H1 (cell line): ENCODE data around the gene NEURL1. TPM values are rescaled to one million over a fixed set of nuclear protein-coding genes. Genes with fewer than 3 reads are reported as not detected.

Experiments
- ATF3 ChIP-seq: IDR thresholded peaks from 2 replicates; pipeline ENCODE4 v1.6.1; 2011; ENCODE audit warnings: low read depth, mild to moderate bottlenecking, low read length; ENCODE audit not compliant: insufficient read depth
- KDM5A ChIP-seq: fragments of 200-600 bp; IDR thresholded peaks from 2 replicates; pipeline ENCODE4 v1.7.1; 2012; ENCODE audit warnings: mild to moderate bottlenecking, low read length, inconsistent platforms, mixed read lengths
- NANOG ChIP-seq: IDR thresholded peaks from 2 replicates; pipeline ENCODE4 v1.6.1; 2011; ENCODE audit warnings: low read length, low read depth, mild to moderate bottlenecking, inconsistent platforms; ENCODE audit not compliant: insufficient read depth, poor library complexity, severe bottlenecking
- PHF8 ChIP-seq: fragments of 200-600 bp; sonication (generic); conservative IDR thresholded peaks from 2 replicates; pipeline ENCODE4 v1.7.1; 2012; ENCODE audit warnings: low read depth, mild to moderate bottlenecking, inconsistent platforms, low read length, moderate library complexity
- POLR2A ChIP-seq, 2 experiments: IDR thresholded peaks; 1 replicate in 1 of 2; 2 replicates in 1 of 2; pipeline ENCODE4 v1.6.1; 2011; ENCODE audit warnings: low read depth in 2 of 2, low read length in 2 of 2, mild to moderate bottlenecking in 2 of 2; ENCODE audit errors: control extremely low read depth in 1 of 2
- RBBP5 ChIP-seq: IDR thresholded peaks from 2 replicates; pipeline ENCODE4 v1.7.1; 2012; ENCODE audit warnings: low read depth, mild to moderate bottlenecking, inconsistent platforms, low read length, moderate library complexity, borderline replicate concordance
- polyA plus RNA-seq, 7 experiments: library from polyadenylated mRNA; depleted of rRNA in 3 of 7; stranded (reverse) in 5 of 7; unstranded in 2 of 7; fragments of >200 nt in 5 of 7; fragments of 200-250 nt in 2 of 7; gene quantifications; 1 replicate in 5 of 7; 2 replicates in 1 of 7; 4 replicates in 1 of 7; pipeline versions ENCODE4 v1.2.1 to v1.2.3, GENCODE V29; 2011 to 2013; ENCODE audit warnings: missing spikeins in 2 of 7, mixed read lengths in 2 of 7
- total RNA-seq: library from RNA; stranded (reverse); fragmentation: NEBNext Ultra II Directional; extraction: Animal tissue kit (Norgen Biotek cat#: 25700); gene quantifications from 2 replicates; pipeline ENCODE4 v1.2.1, GENCODE V29; 2021

NEURL1 gene
- total and polyA plus RNA-seq, 2 of the 8 experiments (the other 6 are each of a cell fraction or from before 2014, with no cell fraction given) = 0.54 to 0.58 TPM

GRCh38 chr10:103534621-103535498 lies 41.4 kb downstream of the NEURL1 start (continued):
- no peak for TF ChIP-seq KDM5A
- no peak for TF ChIP-seq PHF8
- TF ChIP-seq ATF3 = no peak
- no peak for TF ChIP-seq NANOG
- TF ChIP-seq POLR2A (IDR thresholded peaks at IDR 0.05; ENCODE audit: control extremely low read depth in 1 of 2, low read depth in 2 of 2, low read length in 2 of 2) = no peak
- TF ChIP-seq RBBP5 = no peak
- TF ChIP-seq, all 59 proteins: peak for 0
